ENCODE data around the gene GREM1. TPM values are rescaled to one million over a fixed set of nuclear protein-coding genes. Genes with fewer than 3 reads are reported as not detected.

GREM1 gene
- total RNA-seq, result 0.06 and 0.10 TPM in 2 replicates

DNA sequence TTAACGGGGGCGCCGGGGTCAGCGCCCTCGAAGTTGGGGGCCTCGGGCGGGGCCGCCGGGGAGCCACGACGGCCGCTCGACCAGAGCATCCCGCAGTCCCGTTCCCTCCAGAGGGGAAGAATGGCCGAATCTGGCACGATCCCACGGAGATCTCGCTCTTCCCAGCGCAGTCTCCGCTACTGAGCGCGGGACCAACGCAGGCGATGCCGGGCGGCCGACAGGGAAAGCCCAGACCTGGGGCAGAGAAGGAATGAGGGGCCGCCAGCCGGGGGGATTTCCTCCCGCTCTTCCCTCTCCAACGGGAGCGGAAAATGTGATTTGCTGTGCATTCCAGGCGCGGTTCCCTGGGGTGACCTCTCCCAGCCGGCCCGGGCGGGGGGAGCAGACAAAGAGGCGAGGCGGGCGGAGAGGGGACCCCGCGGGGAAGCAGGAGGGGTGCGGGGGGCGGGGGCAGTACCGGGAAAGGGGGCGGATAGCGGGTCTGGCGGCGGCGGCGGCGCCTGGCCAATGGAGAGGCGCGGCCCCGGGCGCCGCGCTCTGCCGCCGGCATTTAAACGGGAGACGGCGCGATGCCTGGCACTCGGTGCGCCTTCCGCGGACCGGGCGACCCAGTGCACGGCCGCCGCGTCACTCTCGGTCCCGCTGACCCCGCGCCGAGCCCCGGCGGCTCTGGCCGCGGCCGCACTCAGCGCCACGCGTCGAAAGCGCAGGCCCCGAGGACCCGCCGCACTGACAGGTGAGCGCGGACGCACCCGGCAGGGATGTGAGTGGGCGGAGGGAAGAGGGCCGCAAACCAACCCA, at the start of gene GREM1:
Gene GREM1 (plus strand): TSS at position 579 of the 801 bp plus-strand sequence. CDS start 12,687 bp downstream, outside the sequence.

Other genes starting within 250 kb of the GREM1 start
- gene GOLGA8N, start 124.5 kb upstream of the GREM1 start, total RNA-seq, result 3.5 and 3.6 TPM in 2 replicates
- 2.6 and 4.2 TPM in 2 replicates for gene ARHGAP11A, start 102.5 kb upstream of the GREM1 start, total RNA-seq
- gene SCG5, start 76.3 kb upstream of the GREM1 start, total RNA-seq, result 4.4 and 10.9 TPM in 2 replicates